Posterior vena cava (tissue), 2 donors: Measurements from ENCODE around the gene DSCAML1. TPM values are rescaled to one million over a fixed set of nuclear protein-coding genes. Genes with fewer than 3 reads are reported as not detected.

ENCODE experiments used
- DNase-seq: peaks from one replicate; pipeline ENCODE4 v3.0.0-alpha.2; 2020; ENCODE audit warnings: low spot score
- intact Hi-C, 2 donors: fragments of 100-400 bp; cut with DNase I; formaldehyde crosslinking; loops; one replicate each; pipeline versions ENCODE4 v1.14.1 to v1.14.2; 2022 to 2023
- total RNA-seq, 2 donors: library from RNA; stranded (reverse); fragmentation: NEBNext Ultra II Directional; extraction: Animal tissue kit (Norgen Biotek cat#: 25700); gene quantifications; one replicate each; pipeline ENCODE4 v1.2.1, GENCODE V29; 2021
- donor health status: DM: yes; HTN: yes; CAD: no.
- donor health status: DM: yes; HTN: yes; CAD: no.

DSCAML1 gene
- total RNA-seq, 2 donors from 2014 or later = 1.2 to 1.5 TPM

DNA sequence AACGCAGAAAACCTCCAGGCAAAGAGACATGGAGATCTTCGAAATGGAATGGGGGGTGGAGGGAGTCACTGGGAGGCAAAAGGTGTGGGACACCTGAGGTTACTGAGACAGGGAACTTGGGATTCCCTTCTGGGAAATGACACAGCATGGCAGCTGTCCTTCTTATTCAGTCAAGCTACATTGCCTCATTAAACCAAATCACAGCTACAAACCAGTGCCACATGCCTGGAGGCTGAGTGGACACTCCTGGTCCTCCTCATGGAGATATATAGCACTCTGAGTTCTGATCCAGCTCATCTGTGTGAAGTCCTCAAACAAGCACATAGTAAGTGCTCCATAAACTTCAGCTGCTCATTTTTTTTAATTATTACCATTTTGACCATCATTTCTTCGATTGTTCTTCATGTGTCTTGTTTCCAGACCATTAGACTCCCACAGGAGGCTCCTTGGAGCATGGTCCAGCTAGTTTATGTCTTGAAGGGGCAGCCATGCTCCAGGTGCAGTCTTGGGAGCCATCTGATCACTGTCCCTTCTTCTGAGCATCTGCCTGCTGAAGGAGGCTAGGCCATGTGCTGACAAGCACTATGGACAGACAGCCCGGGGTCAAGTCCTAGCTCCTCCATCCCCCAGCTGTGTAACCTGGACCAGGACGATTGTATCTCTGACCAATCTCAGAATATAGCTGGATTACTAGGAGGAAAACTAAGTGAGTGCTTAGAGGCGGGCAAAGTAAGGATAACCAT, 37.2 kb upstream of the DSCAML1 start:
- no peak for DNase-seq
- intact Hi-C loops = no loop called here

- DNase-seq = peak; percentile 52
- intact Hi-C loops = no loop called here
Measured at GRCh38 chr11:117833401-117833891, 36.4 kb upstream of the DSCAML1 start.

DNA sequence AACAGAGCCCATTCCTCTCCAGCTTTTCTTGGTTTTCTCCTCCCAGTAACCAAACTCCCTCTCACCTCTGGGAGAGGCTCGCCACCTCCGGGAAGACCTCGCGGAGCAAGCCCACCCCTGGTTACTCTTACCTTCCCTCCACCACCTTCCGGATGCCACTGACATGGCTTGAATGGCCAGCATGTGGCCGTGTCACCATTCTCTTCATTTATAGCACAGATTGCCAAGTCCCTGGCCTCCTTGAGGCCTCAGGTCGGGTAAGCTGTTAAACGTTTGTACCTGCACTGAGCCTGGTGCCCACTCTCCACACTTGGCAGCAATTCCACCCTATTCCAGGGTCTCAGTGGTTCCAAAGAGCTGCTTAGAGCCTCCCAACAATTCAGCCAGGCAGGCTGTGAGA, 35.5 kb upstream of the DSCAML1 start:
- DNase-seq = peak; percentile 43
- intact Hi-C loops = no loop called here

DNA sequence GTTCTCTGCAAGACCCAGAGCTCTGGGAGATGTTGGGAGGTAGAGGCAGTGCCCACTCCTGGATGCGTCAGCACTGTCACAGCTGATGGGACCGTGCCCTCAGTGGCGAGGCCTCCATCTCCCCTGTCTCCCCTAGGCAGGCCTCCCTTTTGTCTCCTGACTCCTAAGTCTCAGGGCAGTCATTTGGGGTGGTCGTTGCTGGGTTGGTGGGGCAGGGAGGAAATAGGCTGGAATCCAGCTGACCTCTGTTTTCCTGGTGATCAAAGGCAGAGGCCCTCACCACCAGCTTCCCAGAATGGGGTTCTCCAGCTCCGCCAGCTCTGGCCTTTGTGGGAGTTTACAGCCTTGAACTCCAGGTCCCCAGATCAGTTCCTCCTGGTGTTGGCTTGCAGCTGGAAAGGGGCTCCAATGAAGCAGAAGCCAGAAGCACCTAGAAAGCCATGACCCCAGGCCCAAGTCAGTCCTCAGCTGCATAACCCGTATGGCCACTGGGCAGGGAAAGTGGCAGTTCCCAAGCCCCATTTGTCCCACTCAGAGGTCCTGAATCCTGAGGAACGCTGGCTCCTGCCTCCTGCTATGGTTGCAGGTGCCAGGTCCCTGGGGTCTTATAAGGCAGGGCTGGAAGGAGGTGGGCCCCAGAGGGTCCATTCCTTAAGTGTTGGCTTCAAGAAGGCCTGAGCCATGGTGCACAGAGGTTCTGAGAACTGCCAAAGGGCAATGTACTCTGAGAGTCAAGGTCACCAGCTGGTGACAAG, 34.8 kb upstream of the DSCAML1 start:
- intact Hi-C loops = no loop called here
- DNase-seq = peak; percentile 51

DNA sequence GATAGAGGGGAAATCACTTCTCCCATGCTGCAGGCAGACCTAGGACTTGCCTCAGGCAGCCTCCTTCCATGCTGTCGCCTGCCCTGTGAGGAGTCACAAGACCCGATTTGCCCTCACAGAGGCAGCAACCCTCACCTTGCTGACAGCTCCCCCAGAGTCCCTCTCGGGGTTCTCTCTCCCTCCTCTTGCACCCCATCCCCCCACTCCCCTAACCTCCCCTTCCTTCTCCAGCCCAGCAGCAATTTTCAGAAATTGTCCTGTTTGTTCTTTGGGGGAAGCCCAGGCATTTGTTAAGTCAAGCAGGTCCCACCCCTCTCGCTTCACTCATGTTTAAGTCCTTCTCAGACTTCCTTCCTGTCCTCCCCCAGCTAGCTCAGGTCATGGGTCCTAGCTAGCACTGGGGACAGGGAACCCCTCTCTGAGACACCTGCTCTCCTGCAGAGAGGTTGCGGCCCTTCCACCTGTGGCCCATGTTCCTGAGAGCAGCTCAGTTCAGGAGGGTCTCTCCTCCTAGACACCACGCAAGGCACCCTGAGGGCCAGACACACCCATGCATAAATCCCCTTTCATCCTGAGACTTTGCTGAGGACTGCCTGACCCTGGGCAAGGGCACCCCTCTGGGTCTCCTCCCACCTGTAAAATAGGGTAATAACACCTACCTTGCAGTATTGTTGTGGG, 33.8 kb upstream of the DSCAML1 start:
- intact Hi-C loops = no loop called here
- DNase-seq = peak; percentile 58

DNA sequence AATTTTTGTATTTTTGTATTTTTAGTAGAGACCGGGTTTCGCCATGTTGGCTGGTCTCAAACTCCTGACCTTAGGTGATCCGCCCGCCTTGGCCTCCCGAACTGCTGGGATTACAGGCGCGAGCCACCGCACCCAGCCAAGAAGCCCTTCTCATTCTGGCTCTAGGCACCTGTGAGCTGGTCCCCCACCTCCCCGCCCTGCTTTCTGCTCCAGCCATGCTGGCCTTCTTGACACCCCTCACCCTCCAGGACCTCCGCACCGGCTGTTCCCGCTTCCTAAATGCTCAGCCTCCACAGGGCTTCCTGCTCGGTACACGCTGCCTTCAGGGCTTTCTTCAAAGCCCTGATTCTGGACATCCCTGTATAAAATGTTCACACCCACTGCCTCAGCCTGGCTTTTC, 33.1 kb upstream of the DSCAML1 start:
- intact Hi-C loops = no loop called here

DNA sequence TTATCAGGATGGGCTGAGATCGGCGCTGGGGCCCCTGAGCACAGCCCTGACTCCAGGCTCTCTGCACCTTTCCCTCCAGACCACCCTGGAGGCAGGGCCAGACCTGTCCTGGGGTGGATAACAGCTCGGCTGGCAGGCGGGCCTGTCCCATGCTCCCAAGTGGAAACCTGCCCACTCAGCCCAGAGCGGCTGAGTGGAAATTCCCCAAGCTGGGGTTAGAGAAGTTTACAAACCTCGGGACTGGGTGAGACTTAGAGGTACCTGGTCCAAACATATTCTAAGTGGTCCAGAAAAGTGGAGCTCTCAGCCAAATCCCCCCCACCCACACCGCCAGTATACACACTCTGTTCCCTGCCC, 32.3 kb upstream of the DSCAML1 start:
- DNase-seq = peak; percentile 69
- intact Hi-C loops = no loop called here

More for the DNA sequence above, 33.1 kb upstream of the DSCAML1 start:
- DNase-seq = peak; percentile 79

DNA sequence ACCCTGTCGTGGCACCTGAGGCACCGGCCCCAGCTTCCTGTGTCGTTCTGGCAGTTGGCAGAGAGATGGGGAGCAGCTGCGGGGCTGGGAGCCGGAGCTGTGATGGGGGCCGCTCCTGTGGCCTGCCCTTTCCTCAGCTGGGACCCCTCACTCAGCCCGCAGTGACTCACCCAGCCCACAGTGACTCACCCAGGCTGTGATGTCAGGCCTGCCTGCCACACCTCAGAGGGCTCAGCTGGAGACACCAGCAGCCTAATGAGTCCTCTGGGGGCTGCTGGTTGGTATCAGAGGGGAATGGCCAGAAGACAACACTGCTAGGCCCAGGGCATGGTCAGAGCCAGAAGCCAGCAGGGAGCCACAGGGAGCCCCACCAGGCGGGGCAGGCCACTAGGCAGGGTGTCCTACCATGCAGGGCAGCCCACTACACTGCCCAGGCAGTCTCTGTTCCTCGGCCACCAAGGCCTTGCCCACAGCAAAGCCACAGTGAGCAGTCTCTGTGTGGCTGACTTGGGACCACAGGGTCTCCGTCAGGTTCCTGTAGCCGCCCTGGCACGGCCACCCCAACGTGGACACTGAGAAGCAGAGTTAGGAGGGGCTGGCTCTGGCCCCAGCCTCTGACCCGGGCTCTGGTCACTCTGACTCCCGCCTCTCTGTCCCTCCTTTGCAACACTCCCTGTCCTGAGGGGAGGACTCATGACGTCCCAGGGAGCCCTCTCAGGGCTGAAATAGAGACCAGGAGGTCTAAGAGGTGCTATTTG, 31.8 kb upstream of the DSCAML1 start:
- DNase-seq = peak; percentile 90
- intact Hi-C loops = no loop called here

GRCh38 chr11:117827521-117828511, 30.8 kb upstream of the DSCAML1 start:
- intact Hi-C loops = no loop called here
- peak; percentile 58 for DNase-seq

DNA sequence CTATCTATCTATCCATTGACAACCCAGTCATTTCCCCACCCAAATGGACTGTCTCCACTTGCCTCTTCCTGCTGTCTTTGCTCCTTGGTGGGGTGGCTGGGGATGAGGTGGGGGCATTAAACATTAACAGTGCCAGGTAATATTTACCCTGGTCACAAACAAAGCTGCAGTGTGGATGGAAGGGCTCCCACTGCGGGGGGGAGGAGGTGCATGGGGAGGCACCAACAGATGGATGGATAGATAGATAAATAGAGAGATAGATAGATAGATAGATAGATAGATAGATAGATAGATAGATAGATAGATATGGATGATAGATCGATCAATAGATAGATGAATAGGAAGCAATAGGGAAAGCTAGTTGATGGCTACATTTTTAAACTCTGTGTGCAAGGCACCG, 29.8 kb upstream of the DSCAML1 start:
- DNase-seq = peak; percentile 31
- intact Hi-C loops = no loop called here

DNA sequence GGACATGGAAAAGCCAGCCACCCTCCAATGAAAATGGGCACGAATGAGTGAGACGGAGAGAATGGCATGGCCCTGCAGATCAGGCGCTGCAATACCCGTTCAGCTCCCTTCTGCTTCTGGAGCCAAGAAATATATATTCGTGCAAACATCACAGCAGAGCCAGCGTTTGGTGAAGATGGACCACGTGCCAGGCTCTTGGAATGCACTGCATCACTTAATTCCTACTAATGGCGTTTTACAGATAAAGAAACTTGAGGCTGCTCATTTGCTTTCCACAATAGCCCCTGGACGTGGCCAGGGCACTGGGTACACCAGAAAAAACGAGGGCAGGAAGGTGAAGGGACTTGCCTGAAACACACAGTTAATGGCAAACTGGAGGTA, 29.2 kb upstream of the DSCAML1 start:
- no peak for DNase-seq
- intact Hi-C loops = no loop called here

DNA sequence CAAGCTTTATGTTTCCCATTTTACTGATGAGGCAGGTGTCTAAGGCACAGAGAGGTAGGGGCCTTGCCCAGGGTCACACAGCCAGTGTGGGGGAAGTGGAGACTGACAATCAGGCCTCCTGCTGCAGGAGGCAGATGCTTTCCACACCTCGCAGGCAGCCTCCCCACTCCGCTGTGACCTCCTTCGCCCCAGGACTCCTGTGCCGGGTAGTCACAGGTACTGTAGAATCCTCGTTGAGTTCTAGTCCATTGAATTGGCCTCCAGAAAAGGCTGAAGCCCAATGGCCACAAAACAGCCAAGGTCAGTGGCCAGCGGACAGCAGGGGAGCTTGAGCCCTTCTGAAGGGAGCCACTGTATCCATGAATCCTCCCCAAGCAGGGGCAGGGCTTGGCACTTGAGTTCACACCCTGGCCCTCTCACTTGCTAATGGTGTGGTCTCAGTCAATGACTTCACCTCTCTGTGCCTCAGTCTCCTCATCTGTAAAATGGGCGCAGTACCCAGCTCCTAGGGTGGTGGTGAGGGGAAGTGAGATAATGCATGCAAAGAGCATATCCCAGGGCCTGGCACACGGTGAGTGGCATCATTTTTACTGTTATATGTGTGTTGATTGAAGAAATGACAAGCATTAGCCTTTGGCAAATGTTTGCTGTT, 28.6 kb upstream of the DSCAML1 start:
- intact Hi-C loops = no loop called here
- DNase-seq = peak; percentile 68

DNA sequence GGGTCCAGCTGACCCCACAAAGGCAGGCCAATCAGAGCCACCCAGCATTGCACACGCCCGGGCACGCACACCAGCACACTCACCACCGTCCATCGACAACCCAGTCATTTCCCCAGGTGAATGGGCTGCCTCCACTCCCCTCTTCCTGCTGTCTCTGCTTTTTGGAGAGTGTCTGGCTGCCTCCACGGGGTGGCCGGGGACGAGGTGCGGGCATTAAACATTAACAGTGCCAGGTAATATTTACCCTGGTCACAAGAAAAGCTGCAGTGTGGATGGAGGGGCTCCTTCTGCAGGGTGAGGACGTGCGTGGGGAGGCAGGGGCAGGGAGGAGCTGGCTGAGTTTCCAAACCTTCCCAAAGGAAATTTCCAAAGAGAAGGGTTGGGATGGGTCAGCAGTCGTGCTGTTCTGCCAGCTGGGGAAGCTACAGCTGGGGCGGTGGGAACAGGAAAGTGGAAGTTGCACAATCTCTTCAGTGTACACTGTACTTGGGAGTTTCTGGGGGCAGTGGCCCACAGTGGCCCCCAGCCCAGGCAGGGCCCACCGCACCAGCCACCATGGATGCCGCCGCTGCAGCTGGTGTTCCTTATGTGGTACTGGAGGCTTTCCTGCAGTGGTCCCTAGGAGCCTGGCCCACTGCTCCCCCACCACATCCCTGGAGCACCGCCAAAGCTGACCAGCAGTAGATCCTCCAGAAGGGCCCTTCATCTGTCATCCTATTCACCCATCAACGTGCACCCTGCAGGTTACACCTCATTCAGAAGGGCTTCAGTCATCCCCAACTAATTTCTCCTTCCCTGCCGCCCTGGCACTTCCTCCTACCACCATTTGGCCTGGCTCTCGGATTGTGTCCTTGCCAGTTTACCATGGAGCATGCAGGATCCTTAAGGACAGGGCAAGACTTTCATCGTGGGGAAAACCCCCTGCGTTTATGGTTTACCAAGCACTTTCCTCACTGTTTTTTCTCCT, 27.8 kb upstream of the DSCAML1 start, which contains the start of gene FXYD2:
Gene FXYD2 (minus strand): TSS at position 174 of the 967 bp plus-strand sequence. CDS start 66 bp downstream, at position 108.
- intact Hi-C loops = no loop called here
- DNase-seq = peak; percentile 86

- DNase-seq = peak; percentile 92
- intact Hi-C loops = no loop called here
Measured at GRCh38 chr11:117823946-117824420, 27.0 kb upstream of the DSCAML1 start.

- DNase-seq = peak; percentile 85
- intact Hi-C loops = no loop called here
Measured at GRCh38 chr11:117823294-117823945, 26.4 kb upstream of the DSCAML1 start.
